GM21717 (cell line): ENCODE measurements around the gene TLR8.
"Not testable (repeated sequence)": the region's sequence is repeated elsewhere in the genome, so short reads cannot be mapped to it uniquely, and the experiment has no call there.

Experiments
- ATAC-seq: cut with Tn5 transposase; IDR thresholded peaks from one replicate; pipeline ENCODE4 v1.9.1; 2021; ENCODE audit warnings: mild to moderate bottlenecking, moderate library complexity; ENCODE audit not compliant: unreplicated experiment

TLR8 gene

GRCh38 chrX:12896935-12897334 lies 9.5 kb upstream of the TLR8 start:
- no peak for ATAC-seq

- ATAC-seq = no peak
Observed at GRCh38 chrX:12898073-12898472, 8.3 kb upstream of the TLR8 start.

GRCh38 chrX:12899506-12899905 lies 6.9 kb upstream of the TLR8 start:
- no peak for ATAC-seq

GRCh38 chrX:12901486-12901885 lies 4.9 kb upstream of the TLR8 start:
- ATAC-seq = no peak

- no peak for ATAC-seq
Observed at GRCh38 chrX:12903646-12904045, 2.8 kb upstream of the TLR8 start.

- no peak for ATAC-seq
Observed at GRCh38 chrX:12910423-12911121, 4.2 kb downstream of the TLR8 start.

GRCh38 chrX:12911122-12911470 lies 4.7 kb downstream of the TLR8 start:
- no peak for ATAC-seq

GRCh38 chrX:12912791-12913482 lies 6.5 kb downstream of the TLR8 start:
- no peak for ATAC-seq

GRCh38 chrX:12917753-12918152 lies 11.3 kb downstream of the TLR8 start:
- ATAC-seq = no peak

- no peak for ATAC-seq
Observed at GRCh38 chrX:12919051-12919450, 12.6 kb downstream of the TLR8 start.

- no peak for ATAC-seq
Observed at GRCh38 chrX:12919620-12920019, 13.2 kb downstream of the TLR8 start.

GRCh38 chrX:12920990-12921389 lies 14.6 kb downstream of the TLR8 start:
- no peak for ATAC-seq

- ATAC-seq = no peak
Observed at GRCh38 chrX:12921886-12922598, 15.6 kb downstream of the TLR8 start.

GRCh38 chrX:12922599-12922919 lies 16.1 kb downstream of the TLR8 start:
- ATAC-seq = no peak

- no peak for ATAC-seq
Observed at GRCh38 chrX:12929701-12930100, 23.3 kb downstream of the TLR8 start.

GRCh38 chrX:12930150-12930549 lies 23.7 kb downstream of the TLR8 start:
- ATAC-seq = no peak

- no peak for ATAC-seq
Observed at GRCh38 chrX:12932244-12932643, 25.8 kb downstream of the TLR8 start.

GRCh38 chrX:12934850-12935249 lies 28.4 kb downstream of the TLR8 start:
- ATAC-seq = no peak

GRCh38 chrX:12936947-12937346 lies 30.5 kb downstream of the TLR8 start:
- no peak for ATAC-seq

GRCh38 chrX:12940471-12940870 lies 34.1 kb downstream of the TLR8 start:
- not testable (repeated sequence) for ATAC-seq

GRCh38 chrX:12943592-12943991 lies 37.2 kb downstream of the TLR8 start:
- ATAC-seq = not testable (repeated sequence)

GRCh38 chrX:12944452-12944851 lies 38.0 kb downstream of the TLR8 start:
- not testable (repeated sequence) for ATAC-seq
